Measurements from ENCODE around the gene PEX5L. TPM values are rescaled to one million over a fixed set of nuclear protein-coding genes. Genes with fewer than 3 reads are reported as not detected.

The PEX5L gene
- total and polyA plus RNA-seq, 3 experiments from 2014 or later = 0.15 TPM; not detected in 2

DNA sequence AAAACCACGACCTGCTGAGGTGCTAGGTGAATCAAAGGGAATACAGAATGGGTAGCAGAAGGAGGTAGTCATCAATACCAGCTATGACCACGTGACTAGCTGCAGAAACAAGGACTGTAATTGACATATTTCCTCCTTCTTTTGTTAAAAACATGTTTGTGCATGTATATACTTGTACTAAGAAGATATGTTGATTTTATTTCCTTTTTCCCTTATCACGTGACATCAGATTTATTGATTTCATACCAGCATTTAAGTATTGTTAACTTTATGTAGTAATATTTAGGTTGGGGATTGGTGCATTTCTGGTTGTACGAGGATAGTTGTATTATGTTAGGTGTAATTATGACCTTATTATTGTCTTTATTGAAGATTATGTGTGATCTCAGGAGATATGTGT is 36.2 kb downstream of the PEX5L start:
- no peaks in the 10 kb centered on the region for H3K36me3 ChIP-seq (ENCODE audit: insufficient read depth, low read length)
- Mint-ChIP-seq H3K4me3 (no peak overlapping the region), H3K27me3 (peaks cover 0 to 3% of the 10 kb centered on the region in 2 donors), H3K4me1 (no peaks in the 10 kb centered on the region), H3K36me3 (no peaks in the 10 kb centered on the region), H3K9me3 (no peaks in the 10 kb centered on the region), H3K27ac (no peak overlapping the region)
- CTCF ChIA-PET = no interaction called here
- no peaks in the 10 kb centered on the region for H3K27me3 ChIP-seq (ENCODE audit: insufficient read depth, low read length, poor library complexity, severe bottlenecking)
- H3K4me3 ChIP-seq (ENCODE audit: low read length) = no peak overlapping the region
- no peaks in the 10 kb centered on the region for H3K4me1 ChIP-seq (ENCODE audit: insufficient read depth, low read length)
- H3K9me3 ChIP-seq (ENCODE audit: low read length) = no peaks in the 10 kb centered on the region
- POLR2A ChIA-PET = no interaction called here
- no peak for DNase-seq
- no peak overlapping the region for H3K27ac ChIP-seq (ENCODE audit: low read depth, low read length)

- no peak for DNase-seq
- ChIA-PET CTCF (no interaction called here), POLR2A (no interaction called here)
- Mint-ChIP-seq H3K27me3 (peaks cover 3 to 5% of the 10 kb centered on the region in 2 donors), H3K27ac (no peak overlapping the region), H3K4me1 (no peaks in the 10 kb centered on the region), H3K36me3 (no peaks in the 10 kb centered on the region), H3K9me3 (no peaks in the 10 kb centered on the region), H3K4me3 (no peak overlapping the region)
- H3K36me3 ChIP-seq (ENCODE audit: insufficient read depth, low read length) = no peaks in the 10 kb centered on the region
- H3K27ac ChIP-seq (ENCODE audit: low read depth, low read length) = no peak overlapping the region
- no peaks in the 10 kb centered on the region for H3K9me3 ChIP-seq (ENCODE audit: low read length)
- H3K27me3 ChIP-seq (ENCODE audit: insufficient read depth, low read length, poor library complexity, severe bottlenecking) = no peaks in the 10 kb centered on the region
- H3K4me3 ChIP-seq (ENCODE audit: low read length) = no peak overlapping the region
- H3K4me1 ChIP-seq (ENCODE audit: insufficient read depth, low read length) = no peaks in the 10 kb centered on the region
These were observed 41.3 kb downstream of the PEX5L start for GRCh38 chr3:179995406-179995805.

DNA sequence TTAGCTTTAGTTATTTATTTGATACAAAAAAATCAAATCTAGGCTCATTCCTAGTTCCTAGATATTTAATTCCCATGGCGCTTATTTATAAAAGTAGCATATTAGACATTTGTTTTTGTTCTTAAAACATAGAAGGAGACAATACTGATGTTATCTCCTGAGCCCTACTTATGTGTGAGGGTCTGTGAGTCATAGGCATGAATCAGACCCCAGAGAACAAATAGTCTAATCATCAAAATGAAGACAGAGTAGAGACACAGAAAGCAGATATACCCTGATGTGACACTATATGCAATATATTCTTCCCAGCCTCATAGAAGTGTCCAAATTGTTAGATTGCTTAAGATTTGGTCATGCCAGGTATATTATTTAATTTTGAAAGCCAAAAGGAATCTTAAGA is 44.9 kb downstream of the PEX5L start:
- Mint-ChIP-seq H3K36me3 (no peaks in the 10 kb centered on the region), H3K27ac (no peak overlapping the region), H3K27me3 (peaks cover 4 to 5% of the 10 kb centered on the region in 2 donors), H3K4me3 (no peak overlapping the region), H3K9me3 (no peaks in the 10 kb centered on the region), H3K4me1 (no peaks in the 10 kb centered on the region)
- Histone ChIP-seq H3K9me3 (ENCODE audit: low read length) (no peaks in the 10 kb centered on the region), H3K4me1 (ENCODE audit: insufficient read depth, low read length) (no peaks in the 10 kb centered on the region), H3K36me3 (ENCODE audit: insufficient read depth, low read length) (no peaks in the 10 kb centered on the region), H3K27ac (ENCODE audit: low read depth, low read length) (no peak overlapping the region), H3K27me3 (ENCODE audit: insufficient read depth, low read length, poor library complexity, severe bottlenecking) (no peaks in the 10 kb centered on the region), H3K4me3 (ENCODE audit: low read length) (no peak overlapping the region)
- POLR2A ChIA-PET = no interaction called here
- no peak for DNase-seq
- CTCF ChIA-PET = no interaction called here

DNA sequence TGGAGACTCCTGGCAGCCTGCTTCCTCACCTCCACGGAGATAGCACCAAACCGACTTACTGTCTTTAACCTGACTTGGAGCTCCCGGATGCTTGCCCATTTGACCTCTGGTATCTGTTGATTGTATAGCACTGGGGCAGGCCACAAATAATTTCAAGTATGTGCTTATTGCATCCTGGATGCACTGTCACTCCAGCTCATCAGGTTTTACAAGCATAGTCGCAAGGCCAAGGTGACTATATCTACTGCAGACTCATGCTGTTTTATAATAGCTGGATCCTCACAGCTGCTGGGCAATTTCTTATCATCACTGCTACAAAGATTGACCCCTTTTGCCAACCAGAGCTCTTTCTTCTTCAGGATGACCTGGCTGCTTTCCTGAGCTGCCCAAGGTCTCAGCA is 45.6 kb downstream of the PEX5L start:
- Histone ChIP-seq H3K27me3 (ENCODE audit: insufficient read depth, low read length, poor library complexity, severe bottlenecking) (no peaks in the 10 kb centered on the region), H3K4me3 (ENCODE audit: low read length) (no peak overlapping the region), H3K27ac (ENCODE audit: low read depth, low read length) (no peak overlapping the region), H3K4me1 (ENCODE audit: insufficient read depth, low read length) (no peaks in the 10 kb centered on the region), H3K9me3 (ENCODE audit: low read length) (no peaks in the 10 kb centered on the region), H3K36me3 (ENCODE audit: insufficient read depth, low read length) (no peaks in the 10 kb centered on the region)
- no peak for DNase-seq
- Mint-ChIP-seq H3K9me3 (no peaks in the 10 kb centered on the region), H3K27me3 (peaks cover 4 to 5% of the 10 kb centered on the region in 2 donors), H3K36me3 (no peaks in the 10 kb centered on the region), H3K4me1 (no peaks in the 10 kb centered on the region), H3K4me3 (no peak overlapping the region), H3K27ac (peak overlapping the region in 1 of 8 donors; percentile 61)
- CTCF ChIA-PET = no interaction called here
- POLR2A ChIA-PET = no interaction called here

- CTCF ChIA-PET = no interaction called here
- Mint-ChIP-seq H3K4me1 (no peaks in the 10 kb centered on the region), H3K27ac (no peak overlapping the region), H3K27me3 (no peaks in the 10 kb centered on the region), H3K4me3 (no peak overlapping the region), H3K36me3 (no peaks in the 10 kb centered on the region), H3K9me3 (no peaks in the 10 kb centered on the region)
- DNase-seq = no peak
- H3K27me3 ChIP-seq (ENCODE audit: insufficient read depth, low read length, poor library complexity, severe bottlenecking) = no peaks in the 10 kb centered on the region
- H3K27ac ChIP-seq (ENCODE audit: low read depth, low read length) = no peak overlapping the region
- no peaks in the 10 kb centered on the region for H3K4me1 ChIP-seq (ENCODE audit: insufficient read depth, low read length)
- no peak overlapping the region for H3K4me3 ChIP-seq (ENCODE audit: low read length)
- no peaks in the 10 kb centered on the region for H3K36me3 ChIP-seq (ENCODE audit: insufficient read depth, low read length)
- no peaks in the 10 kb centered on the region for H3K9me3 ChIP-seq (ENCODE audit: low read length)
- POLR2A ChIA-PET = no interaction called here
These were observed 55.1 kb downstream of the PEX5L start for GRCh38 chr3:179981646-179982045.

DNA sequence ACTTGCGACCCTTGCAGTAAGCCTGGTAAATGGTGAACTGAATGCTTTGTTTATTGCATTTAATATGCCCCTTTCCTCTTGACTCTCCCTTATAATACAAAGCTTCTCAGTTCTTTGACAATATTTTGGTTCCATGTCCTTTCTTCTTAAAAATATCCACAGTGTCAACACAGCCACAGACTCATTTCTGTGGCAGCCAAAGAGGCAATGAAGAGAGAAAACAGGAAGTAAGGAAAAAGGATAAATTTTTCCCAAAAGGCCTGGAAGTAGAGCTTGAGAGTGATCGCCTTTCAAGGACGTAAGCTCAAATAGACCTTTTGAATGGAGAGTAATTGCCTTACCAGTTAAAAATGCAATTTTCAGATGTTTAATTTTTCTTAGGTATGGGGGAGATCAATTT is 59.4 kb downstream of the PEX5L start:
- ChIA-PET POLR2A (no interaction called here), CTCF (no interaction called here)
- no peaks in the 10 kb centered on the region for H3K9me3 Mint-ChIP-seq

GRCh38 chr3:179973931-179974361 is 62.8 kb downstream of the PEX5L start:
- H3K27me3 ChIP-seq (ENCODE audit: insufficient read depth, low read length, poor library complexity, severe bottlenecking) = no peaks in the 10 kb centered on the region
- no peak for DNase-seq
- no peaks in the 10 kb centered on the region for H3K9me3 ChIP-seq (ENCODE audit: low read length)
- Mint-ChIP-seq H3K9me3 (no peaks in the 10 kb centered on the region), H3K27ac (no peak overlapping the region), H3K4me1 (no peaks in the 10 kb centered on the region), H3K36me3 (no peaks in the 10 kb centered on the region), H3K4me3 (no peak overlapping the region), H3K27me3 (peaks cover 2 to 10% of the 10 kb centered on the region in 2 donors)
- H3K27ac ChIP-seq (ENCODE audit: low read depth, low read length) = no peak overlapping the region
- H3K36me3 ChIP-seq (ENCODE audit: insufficient read depth, low read length) = no peaks in the 10 kb centered on the region
- POLR2A ChIA-PET = no interaction called here
- CTCF ChIA-PET = no interaction called here
- H3K4me1 ChIP-seq (ENCODE audit: insufficient read depth, low read length) = no peaks in the 10 kb centered on the region
- H3K4me3 ChIP-seq (ENCODE audit: low read length) = no peak overlapping the region

More for the DNA sequence above, 59.4 kb downstream of the PEX5L start:
- no peaks in the 10 kb centered on the region for H3K36me3 Mint-ChIP-seq
- DNase-seq = no peak
- peaks cover 2 to 10% of the 10 kb centered on the region in 2 donors for H3K27me3 Mint-ChIP-seq
- no peak overlapping the region for H3K4me3 Mint-ChIP-seq
- Histone ChIP-seq H3K4me3 (ENCODE audit: low read length) (no peak overlapping the region), H3K27ac (ENCODE audit: low read depth, low read length) (no peak overlapping the region), H3K9me3 (ENCODE audit: low read length) (no peaks in the 10 kb centered on the region), H3K4me1 (ENCODE audit: insufficient read depth, low read length) (no peaks in the 10 kb centered on the region), H3K27me3 (ENCODE audit: insufficient read depth, low read length, poor library complexity, severe bottlenecking) (no peaks in the 10 kb centered on the region), H3K36me3 (ENCODE audit: insufficient read depth, low read length) (no peaks in the 10 kb centered on the region)
- H3K4me1 Mint-ChIP-seq = no peaks in the 10 kb centered on the region
- no peak overlapping the region for H3K27ac Mint-ChIP-seq

DNA sequence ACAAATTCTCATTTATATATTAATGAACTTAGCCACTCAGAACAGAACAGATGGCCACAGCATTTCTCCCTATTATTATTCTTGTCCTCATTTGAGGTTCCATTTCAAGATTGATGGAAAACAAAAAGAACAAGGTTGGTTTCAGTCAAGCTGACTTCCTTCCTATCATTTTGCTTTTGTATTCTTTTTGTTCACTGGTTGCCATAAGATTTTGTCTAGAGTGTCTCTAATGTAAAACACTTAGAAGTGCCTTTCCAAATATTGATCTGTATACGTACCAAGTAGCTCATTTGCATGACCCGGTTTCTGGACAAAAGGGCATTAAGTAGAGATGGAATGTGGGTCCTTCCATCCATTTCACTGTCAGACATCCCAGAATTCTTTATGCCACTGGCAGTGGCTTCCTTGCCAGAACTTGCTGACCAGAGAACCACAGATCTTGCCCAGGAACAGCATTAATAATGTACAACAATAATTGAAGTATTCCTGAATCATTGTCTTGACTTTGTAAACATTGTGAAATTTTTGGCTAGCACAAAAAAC is 63.8 kb downstream of the PEX5L start:
- CTCF ChIA-PET = no interaction called here
- DNase-seq = no peak
- no peaks in the 10 kb centered on the region for H3K9me3 Mint-ChIP-seq
- no peaks in the 10 kb centered on the region for H3K27me3 ChIP-seq (ENCODE audit: insufficient read depth, low read length, poor library complexity, severe bottlenecking)
- no peaks in the 10 kb centered on the region for H3K4me1 Mint-ChIP-seq
- no peaks in the 10 kb centered on the region for H3K36me3 Mint-ChIP-seq
- no peak overlapping the region for H3K27ac Mint-ChIP-seq
- no peaks in the 10 kb centered on the region for H3K4me1 ChIP-seq (ENCODE audit: insufficient read depth, low read length)
- H3K27ac ChIP-seq (ENCODE audit: low read depth, low read length) = no peak overlapping the region
- peaks cover 2 to 10% of the 10 kb centered on the region in 2 donors for H3K27me3 Mint-ChIP-seq
- H3K4me3 ChIP-seq (ENCODE audit: low read length) = no peak overlapping the region
- H3K4me3 Mint-ChIP-seq = no peak overlapping the region
- no peaks in the 10 kb centered on the region for H3K36me3 ChIP-seq (ENCODE audit: insufficient read depth, low read length)
- POLR2A ChIA-PET = no interaction called here
- no peaks in the 10 kb centered on the region for H3K9me3 ChIP-seq (ENCODE audit: low read length)

DNA sequence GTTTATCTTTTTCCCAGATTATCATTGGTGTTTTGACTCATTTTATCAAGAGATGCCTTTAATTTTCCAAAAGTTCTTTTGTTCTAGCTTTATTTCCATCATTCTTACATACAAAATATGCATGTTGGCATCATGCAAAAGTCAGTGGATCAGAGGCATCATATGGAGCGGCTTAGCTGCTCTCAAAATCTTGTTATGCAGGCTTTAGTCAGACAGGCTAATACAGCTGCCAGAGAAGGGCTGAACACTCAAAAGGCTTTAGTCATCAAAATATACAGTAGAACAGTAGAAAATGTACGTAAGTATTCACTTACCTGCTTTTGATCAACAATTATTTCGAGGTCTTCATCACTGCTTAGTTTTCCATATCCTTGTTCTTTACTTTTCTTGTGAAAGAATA is 65.5 kb downstream of the PEX5L start:
- Histone ChIP-seq H3K4me1 (ENCODE audit: insufficient read depth, low read length) (no peaks in the 10 kb centered on the region), H3K36me3 (ENCODE audit: insufficient read depth, low read length) (no peaks in the 10 kb centered on the region), H3K4me3 (ENCODE audit: low read length) (no peak overlapping the region), H3K27me3 (ENCODE audit: insufficient read depth, low read length, poor library complexity, severe bottlenecking) (no peaks in the 10 kb centered on the region), H3K9me3 (ENCODE audit: low read length) (no peaks in the 10 kb centered on the region), H3K27ac (ENCODE audit: low read depth, low read length) (no peak overlapping the region)
- H3K27ac Mint-ChIP-seq = no peak overlapping the region
- no peaks in the 10 kb centered on the region for H3K4me1 Mint-ChIP-seq
- no peaks in the 10 kb centered on the region for H3K9me3 Mint-ChIP-seq
- H3K27me3 Mint-ChIP-seq = peaks cover 2 to 14% of the 10 kb centered on the region in 2 donors
- POLR2A ChIA-PET = no interaction called here
- DNase-seq = no peak
- H3K4me3 Mint-ChIP-seq = no peak overlapping the region
- no peaks in the 10 kb centered on the region for H3K36me3 Mint-ChIP-seq
- CTCF ChIA-PET = no interaction called here
